Measurements from ENCODE around the gene PPP4R3B.
"Not testable (repeated sequence)": the region's sequence is repeated elsewhere in the genome, so short reads cannot be mapped to it uniquely, and the experiment has no call there.

PPP4R3B gene

GRCh38 chr2:55617175-55618024, at the start of gene PPP4R3B:
TSS of gene PPP4R3B (minus strand) at chr2:55617622. CDS start at chr2:55617285, 337 bp downstream.
- DNase-seq, result peak; percentile 99

- DNase-seq, result no peak
Observed at GRCh38 chr2:55653255-55653654, 35.8 kb upstream of the PPP4R3B start.

- DNase-seq, result no peak
Observed at GRCh38 chr2:55649211-55649610, 31.8 kb upstream of the PPP4R3B start.

GRCh38 chr2:55636831-55637230, 19.4 kb upstream of the PPP4R3B start:
- no peak for DNase-seq

GRCh38 chr2:55628931-55629330, 11.5 kb upstream of the PPP4R3B start:
- no peak for DNase-seq

DNA sequence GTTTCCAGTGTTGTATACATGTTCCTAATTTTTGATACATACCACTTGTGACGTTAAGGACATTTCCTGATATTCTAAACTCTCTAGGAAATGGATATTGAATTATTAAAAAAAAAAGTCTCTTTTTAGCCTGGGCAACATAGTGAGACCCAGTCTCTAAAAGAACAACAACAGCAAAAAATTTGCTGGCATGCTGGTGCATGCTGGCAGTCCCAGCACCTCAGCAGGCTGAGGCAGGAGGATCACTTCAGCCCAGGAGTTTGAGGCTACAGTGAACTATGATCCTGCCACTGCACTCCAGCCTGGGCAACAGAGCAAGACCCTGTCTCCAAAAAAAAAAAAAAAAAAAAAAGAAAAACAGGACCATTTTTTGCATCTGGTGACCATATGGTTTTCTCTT, 10.5 kb upstream of the PPP4R3B start:
- no peak for DNase-seq

GRCh38 chr2:55621802-55622201, 4.4 kb upstream of the PPP4R3B start:
- DNase-seq, result no peak

DNA sequence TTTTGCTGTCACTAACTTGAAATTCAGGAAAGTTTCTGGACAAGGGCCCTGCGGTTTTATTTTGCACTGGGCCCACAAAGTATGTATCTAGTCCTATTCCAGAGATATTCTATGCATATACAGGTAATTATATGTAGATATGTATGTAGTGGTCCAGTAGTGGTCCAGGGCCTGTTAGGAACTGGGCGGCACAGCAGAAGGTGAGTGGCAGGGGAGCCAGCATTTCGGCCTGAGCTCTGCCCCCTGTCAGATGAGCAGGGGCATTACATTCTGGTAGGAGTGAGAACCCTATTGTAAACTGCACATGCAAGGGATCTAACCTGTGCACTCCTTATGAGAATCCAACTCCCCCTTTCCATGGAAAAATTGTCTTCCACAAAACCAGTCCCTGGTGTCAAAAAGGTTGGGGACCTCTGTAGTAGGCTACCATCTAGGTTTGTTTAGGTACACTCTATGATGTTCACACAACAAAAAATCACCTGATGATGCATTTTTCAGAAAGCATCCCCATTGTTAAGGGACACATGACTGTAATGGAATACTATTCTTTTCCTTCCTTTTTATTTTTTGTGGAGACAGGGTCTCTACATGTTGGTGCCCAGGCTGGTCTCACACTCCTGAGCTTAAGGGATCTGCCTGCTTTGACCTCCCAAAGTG, 2.8 kb upstream of the PPP4R3B start:
- no peak for DNase-seq

GRCh38 chr2:55618275-55619055, 1.0 kb upstream of the PPP4R3B start:
- peak; percentile 41 for DNase-seq

- DNase-seq, result no peak
Observed at GRCh38 chr2:55618025-55618274, 528 bp upstream of the PPP4R3B start.

DNA sequence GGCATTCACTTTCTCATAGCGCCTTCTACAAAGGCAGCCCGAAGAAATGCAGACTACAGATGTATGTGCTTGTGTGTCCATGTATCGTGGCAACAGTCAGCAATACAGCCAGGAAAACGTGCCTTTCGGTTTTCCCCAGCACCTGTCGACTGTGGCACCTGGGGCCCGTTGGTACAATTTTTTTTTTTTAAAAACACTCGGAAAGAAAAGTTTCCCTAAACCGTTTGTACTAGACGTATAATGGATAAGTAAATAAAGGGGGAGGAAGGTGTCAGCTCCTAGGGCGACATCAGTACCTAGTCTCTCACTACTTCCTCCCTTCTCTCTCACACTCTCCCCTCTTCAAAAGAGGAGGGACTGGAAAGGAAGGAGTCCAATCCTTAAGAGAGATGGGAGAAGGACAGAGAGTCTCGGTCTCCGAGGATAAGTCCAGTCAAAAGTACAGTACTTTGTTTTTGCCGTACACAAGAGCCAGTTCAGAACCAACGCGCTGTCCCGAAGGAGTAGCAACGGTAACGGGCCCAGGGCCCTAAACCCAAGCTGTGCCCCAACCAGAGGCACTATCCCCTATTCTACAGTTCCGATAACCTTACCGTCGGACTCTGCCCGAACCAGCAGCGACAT, 759 bp downstream of the PPP4R3B start:
- peak; percentile 37 for DNase-seq

DNA sequence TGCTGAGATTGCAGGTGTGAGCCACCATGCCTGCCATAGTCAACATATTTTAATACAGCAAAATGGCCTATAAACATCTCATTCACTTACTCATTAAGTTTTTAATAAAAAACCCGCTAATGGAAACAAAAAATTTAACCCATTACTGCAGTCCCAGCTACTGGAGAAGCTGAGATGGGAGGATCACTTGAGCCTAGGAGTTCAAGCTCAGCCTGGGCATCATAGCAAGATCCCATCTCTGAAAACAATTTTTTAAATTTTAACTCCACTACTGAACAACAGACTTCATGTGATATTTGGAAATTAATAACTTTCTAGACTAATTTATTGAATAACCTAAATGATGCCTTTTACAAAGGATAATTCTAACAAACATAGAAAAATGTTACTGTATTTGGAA, 5.4 kb downstream of the PPP4R3B start:
- no peak for DNase-seq

DNA sequence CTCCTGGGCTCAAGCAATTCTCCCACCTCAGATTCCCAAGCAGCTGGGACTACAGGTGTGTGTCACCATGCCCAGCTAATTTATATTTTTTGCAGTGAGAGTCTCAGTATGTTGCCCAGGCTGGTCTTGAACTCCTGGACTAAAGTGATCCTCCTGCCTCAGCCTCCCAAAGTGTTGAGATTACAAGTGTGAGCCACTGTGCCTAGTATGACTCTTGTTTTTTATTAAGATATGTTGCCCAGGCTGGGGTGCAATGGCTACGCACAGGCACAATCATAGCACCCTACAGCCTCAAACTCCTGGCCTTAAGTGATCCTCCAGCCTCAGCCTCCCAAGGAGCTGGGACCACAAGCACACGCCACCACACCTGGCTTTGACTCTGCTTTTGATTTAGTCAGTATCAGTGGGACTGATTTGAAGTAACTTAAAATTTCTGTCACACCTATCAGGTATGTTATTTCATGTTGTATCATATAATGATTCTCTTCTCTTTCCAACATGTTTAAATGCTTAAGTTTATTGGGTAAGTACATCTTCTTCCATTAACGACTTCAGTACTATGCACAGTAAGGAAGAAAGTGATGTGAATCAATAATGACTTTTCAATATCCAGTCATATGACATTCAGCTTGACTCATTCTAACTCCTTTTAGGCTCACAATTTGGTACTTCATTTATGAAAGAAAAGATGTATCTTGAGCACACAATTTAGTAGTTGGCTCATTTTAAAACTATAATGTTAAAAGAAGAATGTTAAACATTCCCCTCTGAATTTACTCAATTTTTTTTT, 6.3 kb downstream of the PPP4R3B start:
- DNase-seq, result no peak

GRCh38 chr2:55609938-55610578, 7.4 kb downstream of the PPP4R3B start:
- DNase-seq, result no peak

GRCh38 chr2:55609193-55609794, 8.1 kb downstream of the PPP4R3B start:
- no peak for DNase-seq

DNA sequence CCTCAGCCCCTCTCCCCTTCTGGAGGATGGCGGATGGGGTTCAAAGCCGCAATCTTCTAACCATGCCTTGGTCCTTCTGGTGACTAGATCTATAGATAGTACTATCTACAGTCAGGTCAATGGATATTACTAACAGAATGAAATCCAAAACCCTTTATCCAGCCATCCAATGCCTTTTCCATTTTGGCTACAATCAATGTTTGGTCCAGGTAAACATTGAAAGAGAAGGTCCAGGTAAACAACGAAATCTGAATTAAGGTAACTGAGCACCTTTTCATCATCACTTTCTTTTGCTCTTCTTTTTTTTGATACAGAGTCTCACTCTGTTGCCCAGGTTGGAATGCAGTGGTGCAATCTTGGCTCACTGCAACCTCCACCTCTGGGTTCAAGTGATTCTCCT, 9.7 kb downstream of the PPP4R3B start:
- no peak for DNase-seq

DNA sequence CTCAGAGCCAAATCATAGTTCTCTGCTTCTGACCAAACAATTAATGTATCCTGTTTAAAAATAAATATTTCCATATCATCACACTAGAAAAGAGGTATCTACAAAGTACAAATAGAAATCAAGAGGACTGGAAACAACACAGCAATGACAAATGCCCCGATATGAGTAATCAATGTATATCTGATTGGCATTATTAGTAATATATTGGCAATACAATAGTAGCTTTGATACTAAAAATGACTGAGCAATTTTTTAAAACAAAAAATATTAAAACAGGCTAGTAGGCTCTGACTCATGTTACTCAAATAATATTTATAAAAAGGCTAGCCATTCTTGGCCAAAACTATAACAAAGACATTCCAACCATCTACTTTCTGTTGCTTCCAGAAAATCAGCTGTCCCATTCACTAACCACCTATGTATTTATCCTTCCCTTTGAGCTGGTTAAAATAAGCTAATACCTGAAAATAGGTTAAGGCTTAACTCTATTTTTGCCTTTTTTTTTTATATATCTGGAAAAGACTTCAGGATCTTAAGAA, 13.3 kb downstream of the PPP4R3B start:
- DNase-seq, result no peak

DNA sequence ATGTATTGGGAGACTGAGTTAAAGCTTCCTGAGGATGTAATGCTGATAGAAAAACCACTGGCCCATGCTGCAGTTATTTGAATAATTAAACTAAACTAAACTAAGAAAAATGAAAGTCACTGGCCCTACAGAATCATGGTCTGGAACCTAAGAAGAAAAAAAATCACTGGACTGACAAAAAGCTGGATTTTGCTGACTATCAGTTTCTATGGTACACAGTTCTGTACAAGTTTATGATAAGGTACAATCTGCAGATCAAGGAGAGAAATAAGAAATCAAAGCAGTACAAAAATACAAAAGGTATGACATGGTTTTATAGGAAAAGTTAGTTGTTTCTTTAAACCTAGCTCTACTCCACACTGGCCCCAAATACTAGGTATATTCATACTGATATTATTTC, 15.6 kb downstream of the PPP4R3B start:
- no peak for DNase-seq

DNA sequence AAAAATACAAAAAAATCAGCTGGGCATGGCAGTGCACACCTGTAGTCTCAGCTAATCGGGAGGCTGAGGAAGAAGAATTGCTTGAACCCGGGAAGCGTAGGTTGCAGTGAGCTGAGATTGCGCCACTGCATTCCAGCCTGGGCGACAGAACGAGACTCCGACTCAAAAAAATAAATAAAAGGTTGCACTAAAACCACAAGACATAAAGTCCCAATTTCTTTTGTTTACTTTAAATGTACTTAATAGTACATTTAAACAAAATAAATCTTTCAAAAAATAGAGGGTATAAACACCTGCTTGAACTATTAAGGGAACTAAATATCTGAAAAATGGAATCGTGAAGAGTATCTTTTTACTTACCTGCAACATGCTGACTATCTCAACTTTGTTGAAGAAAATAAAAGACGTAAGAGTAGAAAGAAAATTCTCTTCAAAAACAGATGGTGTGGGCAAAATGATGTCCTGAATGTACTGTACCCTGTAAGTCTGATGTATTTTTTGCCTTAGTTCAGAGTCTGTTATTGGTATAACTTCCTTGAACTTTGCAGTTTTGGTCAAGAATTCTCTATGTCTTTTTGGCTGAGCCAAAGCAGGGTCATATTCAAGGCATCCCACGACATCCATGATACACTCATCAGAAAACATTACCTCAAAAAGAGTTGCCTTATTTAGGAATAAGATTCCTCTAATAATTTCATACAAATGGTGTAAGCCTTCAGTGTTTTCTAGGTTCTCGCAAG, 19.2 kb downstream of the PPP4R3B start:
- DNase-seq, result no peak

DNA sequence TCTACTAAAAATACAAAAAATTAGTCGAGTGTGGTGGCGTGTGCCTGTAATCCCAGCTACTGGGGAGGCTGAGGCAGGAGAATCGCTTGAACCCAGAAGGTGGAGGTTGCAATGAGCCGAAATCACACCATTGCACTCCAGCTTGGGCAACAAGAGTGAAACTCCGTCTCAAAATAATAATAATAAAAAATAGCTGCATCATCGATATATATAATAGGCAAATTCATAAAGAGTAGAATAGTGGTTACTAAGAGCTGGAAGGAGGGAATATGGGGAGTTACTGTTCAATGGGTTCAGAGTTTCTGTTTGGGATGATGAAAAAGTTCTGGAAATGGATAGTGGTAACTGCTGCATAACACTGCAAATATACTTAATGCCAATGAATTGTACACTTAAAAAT, 20.6 kb downstream of the PPP4R3B start:
- DNase-seq, result not testable (repeated sequence)

DNA sequence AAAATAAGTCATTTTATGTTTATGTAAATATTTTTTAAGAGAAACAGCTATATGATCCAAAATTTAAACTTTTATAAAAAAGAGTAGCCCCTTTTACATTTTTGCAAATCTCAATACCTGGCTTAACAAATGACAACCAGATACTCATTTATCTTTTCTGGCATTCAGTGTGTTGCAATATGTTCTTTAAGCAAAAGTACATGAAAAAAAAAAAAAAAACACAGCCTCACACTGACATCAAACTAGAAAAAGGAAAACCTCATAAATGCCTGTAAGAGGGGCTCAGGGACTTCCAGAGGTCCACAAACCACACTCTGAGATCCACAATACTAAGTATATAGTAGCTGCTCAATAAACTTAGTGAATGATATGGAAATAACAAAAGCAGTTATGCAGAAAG, 21.9 kb downstream of the PPP4R3B start:
- DNase-seq, result no peak
